ENCODE measurements around the gene TWIST2.

GRCh38 chr2:238845583-238846377 lies 2.1 kb upstream of the TWIST2 start:
- no peak for TF ChIP-seq CTCF (IDR thresholded peaks at IDR 0.05)
- TF ChIP-seq POLR2A (IDR thresholded peaks at IDR 0.05): no peak
